Thyroid gland (tissue), 4 donors: Measurements from ENCODE around the gene CA10.

ENCODE experiments used
- POLR2A ChIP-seq, 2 donors: fragments of 450-650 bp; IDR thresholded peaks; one replicate each; pipeline ENCODE4 v1.6.1; 2017; ENCODE audit warnings: antibody characterized with exemption in 2 of 2, mild to moderate bottlenecking in 2 of 2, moderate library complexity in 1 of 2
- TF ChIP-seq, protein P1 (sequence below), 6 experiments: fragments of 200-600 bp in 3 of 6; fragments of 450-650 bp in 3 of 6; sonication (generic) in 3 of 6; IDR thresholded peaks; one replicate each; pipeline ENCODE4 v1.5.1; 2016 to 2019; ENCODE audit warnings: antibody characterized with exemption in 6 of 6, mild to moderate bottlenecking in 2 of 6, inconsistent platforms in 1 of 6, moderate library complexity in 1 of 6

DNA sequence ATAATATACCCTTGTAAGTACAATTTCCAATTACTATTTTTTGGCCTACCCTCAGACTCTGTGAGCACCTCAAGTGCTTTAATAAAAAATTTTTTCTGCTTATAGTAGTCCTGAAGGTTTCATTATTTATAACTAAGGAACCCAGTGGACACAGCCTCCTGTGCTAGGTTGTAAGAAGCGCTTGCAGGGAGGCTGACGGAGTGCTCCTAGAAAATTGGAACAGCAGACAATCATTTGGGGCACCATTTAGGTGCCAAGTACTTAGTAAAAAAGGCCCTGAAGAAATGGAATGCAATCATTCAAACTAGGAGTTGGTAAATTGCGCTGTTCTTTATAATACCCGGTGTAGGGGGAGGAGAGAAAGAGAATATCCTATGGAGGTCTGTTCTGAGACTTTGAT, 19.8 kb downstream of the CA10 start:
- TF ChIP-seq, protein P1, sequence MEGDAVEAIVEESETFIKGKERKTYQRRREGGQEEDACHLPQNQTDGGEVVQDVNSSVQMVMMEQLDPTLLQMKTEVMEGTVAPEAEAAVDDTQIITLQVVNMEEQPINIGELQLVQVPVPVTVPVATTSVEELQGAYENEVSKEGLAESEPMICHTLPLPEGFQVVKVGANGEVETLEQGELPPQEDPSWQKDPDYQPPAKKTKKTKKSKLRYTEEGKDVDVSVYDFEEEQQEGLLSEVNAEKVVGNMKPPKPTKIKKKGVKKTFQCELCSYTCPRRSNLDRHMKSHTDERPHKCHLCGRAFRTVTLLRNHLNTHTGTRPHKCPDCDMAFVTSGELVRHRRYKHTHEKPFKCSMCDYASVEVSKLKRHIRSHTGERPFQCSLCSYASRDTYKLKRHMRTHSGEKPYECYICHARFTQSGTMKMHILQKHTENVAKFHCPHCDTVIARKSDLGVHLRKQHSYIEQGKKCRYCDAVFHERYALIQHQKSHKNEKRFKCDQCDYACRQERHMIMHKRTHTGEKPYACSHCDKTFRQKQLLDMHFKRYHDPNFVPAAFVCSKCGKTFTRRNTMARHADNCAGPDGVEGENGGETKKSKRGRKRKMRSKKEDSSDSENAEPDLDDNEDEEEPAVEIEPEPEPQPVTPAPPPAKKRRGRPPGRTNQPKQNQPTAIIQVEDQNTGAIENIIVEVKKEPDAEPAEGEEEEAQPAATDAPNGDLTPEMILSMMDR (IDR thresholded peaks at IDR 0.05): no peak
- no peak for TF ChIP-seq POLR2A (IDR thresholded peaks at IDR 0.05)
